IMR-90 (cell line): Measurements from ENCODE around the gene CHAF1B. TPM values are rescaled to one million over a fixed set of nuclear protein-coding genes. Genes with fewer than 3 reads are reported as not detected.
A peak's percentile ranks its signal among the peaks of the same experiment; 100 is the strongest.

ENCODE experiments used
- ATAC-seq: fragments of 200-7000 bp; cut with Tn5 transposase; 2 replicates; pipeline ENCODE4 v1.9.1; 2020; ENCODE audit warnings: low read depth, mild to moderate bottlenecking, moderate library complexity
- BruUV-seq: library from RNA; stranded (reverse); fragments of 400-500 nt; replicated peaks from 2 replicates; lab custom pipeline; 2021; lab: Mats Ljungman, UMichigan
- CTCF ChIA-PET: fragments of 300-600 bp; formaldehyde crosslinking; extraction: SDS; loops from one replicate; lab custom pipeline; 2021; ENCODE audit warnings: antibody characterized with exemption; lab: Yijun Ruan, JAX
- POLR2A ChIA-PET: fragments of 300-600 bp; sonication (Branson Sonifier 250); formaldehyde crosslinking; loops from one replicate; lab custom pipeline; 2022; ENCODE audit warnings: antibody characterized with exemption; ENCODE audit not compliant: unreplicated experiment; lab: Charles Lee
- DNase-seq: peaks from one replicate; pipeline ENCODE4 v3.0.0; 2013
- H2AFZ ChIP-seq: replicated peaks from 2 replicates; pipeline ENCODE3; 2013; ENCODE audit warnings: low read length, mild to moderate bottlenecking; ENCODE audit not compliant: poor library complexity
- H2AK5ac ChIP-seq: 2 replicates; pipeline ENCODE4 v1.6.1; 2013; ENCODE audit warnings: low read depth, low read length, inconsistent platforms
- H2AK9ac ChIP-seq: replicated peaks from 2 replicates; pipeline ENCODE3; 2013; ENCODE audit warnings: mild to moderate bottlenecking, low read depth, low read length, moderate library complexity; ENCODE audit not compliant: poor library complexity
- H2BK120ac ChIP-seq: 2 replicates; pipeline ENCODE4 v1.6.1; 2013; ENCODE audit warnings: low read depth, low read length, inconsistent platforms
- H2BK15ac ChIP-seq: 3 replicates; pipeline ENCODE4 v1.6.1; 2013; ENCODE audit warnings: low read depth, low read length, inconsistent platforms
- H2BK20ac ChIP-seq: 2 replicates; pipeline ENCODE4 v1.6.1; 2013; ENCODE audit warnings: low read depth, mild to moderate bottlenecking, inconsistent platforms, low read length, moderate library complexity
- H2BK5ac ChIP-seq: 2 replicates; pipeline ENCODE4 v1.6.1; 2013; ENCODE audit warnings: mild to moderate bottlenecking, low read depth, low read length, inconsistent platforms; ENCODE audit not compliant: poor library complexity, severe bottlenecking
- H3K14ac ChIP-seq: replicated peaks from 2 replicates; pipeline ENCODE4 v1.6.1; 2013; ENCODE audit warnings: low read depth, low read length, inconsistent platforms
- H3K18ac ChIP-seq: 2 replicates; pipeline ENCODE4 v1.6.1; 2013; ENCODE audit warnings: low read depth, low read length, control low read depth
- H3K23ac ChIP-seq: 2 replicates; pipeline ENCODE4 v1.6.1; 2013; ENCODE audit warnings: low read depth, low read length, inconsistent platforms
- H3K27ac ChIP-seq: 2 replicates; pipeline ENCODE4 v1.5.1; 2013; ENCODE audit warnings: mild to moderate bottlenecking, control low read depth, low read length; ENCODE audit not compliant: insufficient read depth
- H3K27me3 ChIP-seq: 2 replicates; pipeline ENCODE4 v1.6.1; 2013; ENCODE audit warnings: low read length; ENCODE audit not compliant: control insufficient read depth, insufficient read depth
- H3K36me3 ChIP-seq: 2 replicates; pipeline ENCODE4 v1.6.1; 2013; ENCODE audit warnings: low read length, mixed read lengths; ENCODE audit not compliant: control insufficient read depth, insufficient read depth
- H3K4ac ChIP-seq: 2 replicates; pipeline ENCODE4 v1.6.1; 2013; ENCODE audit warnings: low read depth, low read length, inconsistent platforms
- H3K4me1 ChIP-seq: 2 replicates; pipeline ENCODE4 v1.6.1; 2013; ENCODE audit warnings: low read length, mixed read lengths; ENCODE audit not compliant: control insufficient read depth, insufficient read depth
- H3K4me2 ChIP-seq: 2 replicates; pipeline ENCODE4 v1.6.1; 2013; ENCODE audit warnings: low read depth, mild to moderate bottlenecking, control low read depth, low read length, moderate library complexity
- H3K4me3 ChIP-seq: 2 replicates; pipeline ENCODE4 v1.5.1; 2013; ENCODE audit warnings: low read depth, mild to moderate bottlenecking, control low read depth, low read length, moderate library complexity; ENCODE audit not compliant: insufficient read depth
- H3K56ac ChIP-seq: 2 replicates; pipeline ENCODE4 v1.6.1; 2013; ENCODE audit warnings: low read length, inconsistent platforms; ENCODE audit not compliant: insufficient read depth; ENCODE audit errors: extremely low read depth
- H3K79me1 ChIP-seq, 2 experiments: 2 replicates each; pipeline ENCODE4 v1.6.1; 2013; ENCODE audit warnings: low read length in 2 of 2, inconsistent platforms in 1 of 2, low read depth in 1 of 2
- H3K9ac ChIP-seq: 2 replicates; pipeline ENCODE4 v1.6.1; 2013; ENCODE audit warnings: low read depth, low read length, control low read depth
- H3K9me1 ChIP-seq: 2 replicates; pipeline ENCODE4 v1.6.1; 2013; ENCODE audit warnings: low read length, inconsistent platforms; ENCODE audit not compliant: insufficient read depth
- H3K9me3 ChIP-seq: 2 replicates; pipeline ENCODE4 v1.6.1; 2013; ENCODE audit warnings: low read length; ENCODE audit not compliant: control insufficient read depth, insufficient read depth
- H4K20me1 ChIP-seq: 2 replicates; pipeline ENCODE4 v1.6.1; 2013; ENCODE audit warnings: low read length, inconsistent platforms; ENCODE audit not compliant: insufficient read depth
- H4K5ac ChIP-seq: 2 replicates; pipeline ENCODE4 v1.6.1; 2013; ENCODE audit warnings: mild to moderate bottlenecking, low read depth, low read length, control low read depth
- H4K8ac ChIP-seq, 2 experiments: 2 replicates each; pipeline ENCODE4 v1.6.1; 2013; ENCODE audit warnings: low read depth in 2 of 2, low read length in 2 of 2, control low read depth in 1 of 2, inconsistent platforms in 1 of 2
- H4K91ac ChIP-seq: 2 replicates; pipeline ENCODE4 v1.6.1; 2013; ENCODE audit warnings: low read depth, low read length, inconsistent platforms; ENCODE audit not compliant: insufficient read depth
- BHLHE40 ChIP-seq: fragments of 150-350 bp; IDR thresholded peaks from 2 replicates; pipeline ENCODE4 v1.6.1; 2016; ENCODE audit warnings: mild to moderate bottlenecking, low read depth, low read length
- CEBPB ChIP-seq: IDR thresholded peaks from 2 replicates; pipeline ENCODE4 v1.6.1; 2012; ENCODE audit warnings: low read depth, low read length, improper control_type of control experiment
- CHD1 ChIP-seq: IDR thresholded peaks from 2 replicates; pipeline ENCODE4 v1.6.1; 2012; ENCODE audit warnings: low read depth, low read length, improper control_type of control experiment
- FOS ChIP-seq: fragments of 150-350 bp; IDR thresholded peaks from 2 replicates; pipeline ENCODE4 v1.6.1; 2016; ENCODE audit warnings: low read depth, low read length
- MAFK ChIP-seq: IDR thresholded peaks from 2 replicates; pipeline ENCODE4 v1.6.1; 2012; ENCODE audit warnings: low read depth, low read length, improper control_type of control experiment
- MAZ ChIP-seq: IDR thresholded peaks from 2 replicates; pipeline ENCODE4 v1.6.1; 2012; ENCODE audit warnings: low read depth, mild to moderate bottlenecking, low read length, improper control_type of control experiment, moderate library complexity, borderline replicate concordance
- MXI1 ChIP-seq: IDR thresholded peaks from 2 replicates; pipeline ENCODE4 v1.6.1; 2012; ENCODE audit warnings: low read depth, mild to moderate bottlenecking, low read length, moderate library complexity, borderline replicate concordance
- NFE2L2 ChIP-seq: fragments of 150-350 bp; IDR thresholded peaks from 2 replicates; pipeline ENCODE4 v1.6.1; 2016; ENCODE audit warnings: low read depth, mild to moderate bottlenecking, low read length
- POLR2A ChIP-seq: IDR thresholded peaks from 2 replicates; pipeline ENCODE4 v1.6.1; 2012; ENCODE audit warnings: mild to moderate bottlenecking, low read depth, low read length
- RAD21 ChIP-seq: IDR thresholded peaks from 2 replicates; pipeline ENCODE4 v1.6.1; 2012; ENCODE audit warnings: low read length, improper control_type of control experiment
- RCOR1 ChIP-seq: IDR thresholded peaks from 2 replicates; pipeline ENCODE4 v1.6.1; 2012; ENCODE audit warnings: mild to moderate bottlenecking, low read length, improper control_type of control experiment; ENCODE audit not compliant: insufficient replicate concordance
- RFX5 ChIP-seq: IDR thresholded peaks from 2 replicates; pipeline ENCODE4 v1.8.0; 2012; ENCODE audit warnings: low read depth, mild to moderate bottlenecking, low read length, moderate library complexity
- SMC3 ChIP-seq: fragments of 150-350 bp; IDR thresholded peaks from 2 replicates; pipeline ENCODE4 v1.6.1; 2016; ENCODE audit warnings: low read depth, mild to moderate bottlenecking, antibody characterized with exemption, low read length, moderate library complexity
- WGBS, 2 experiments: methylation state at CpG; one replicate each; pipeline versions ENCODE4 v1.1.5 to v1.1.7; 2013; ENCODE audit warnings: missing lambda C conversion rate in 2 of 2; ENCODE audit not compliant: insufficient read length in 1 of 2; ENCODE audit errors: extremely low coverage in 2 of 2; 5-methylcytosine and 5-hydroxymethylcytosine counted together
- dilution Hi-C: fragments of 300-500 bp; cut with HindIII; formaldehyde crosslinking; loops from one replicate; pipeline ENCODE4 v1.14.3; 2018; ENCODE audit warnings: low sequenced_read_pairs; ENCODE audit not compliant: unreplicated experiment
- in situ Hi-C: fragments of 300-500 bp; cut with MboI; formaldehyde crosslinking; loops from 3 replicates; pipeline ENCODE4 v1.14.3; 2019; ENCODE audit warnings: low sequenced_read_pairs, inconsistent platforms, mixed read lengths
- intact Hi-C: fragments of 100-400 bp; cut with micrococcal nuclease; formaldehyde crosslinking; loops from 2 replicates; pipeline ENCODE4 v1.10.0; 2022
- polyA plus RNA-seq, 3 experiments: library from polyadenylated mRNA; depleted of rRNA; stranded (reverse); fragments of >200 nt; gene quantifications; 2 replicates each; pipeline ENCODE4 v1.2.3, GENCODE V29; 2012; ENCODE audit warnings: low replicate concordance in 1 of 3
- total RNA-seq: library from RNA; depleted of rRNA; stranded (reverse); fragments of >200 nt; gene quantifications from 2 replicates; pipeline ENCODE4 v1.2.3, GENCODE V29; 2012
- TF ChIP-seq, protein P1 (sequence below): conservative IDR thresholded peaks from 2 replicates; pipeline ENCODE4 v1.5.1; 2012; ENCODE audit warnings: mild to moderate bottlenecking, low read depth, low read length, improper control_type of control experiment
- TF ChIP-seq, protein P2 (sequence below): fragments of 150-350 bp; IDR thresholded peaks from 2 replicates; pipeline ENCODE4 v1.6.1; 2016; ENCODE audit warnings: low read depth, mild to moderate bottlenecking, low read length, moderate library complexity, borderline replicate concordance

The CHAF1B gene
- total and polyA plus RNA-seq, 2 of the 4 experiments (the other 2 are of a cell fraction), result 4.5 to 6.4 TPM

DNA sequence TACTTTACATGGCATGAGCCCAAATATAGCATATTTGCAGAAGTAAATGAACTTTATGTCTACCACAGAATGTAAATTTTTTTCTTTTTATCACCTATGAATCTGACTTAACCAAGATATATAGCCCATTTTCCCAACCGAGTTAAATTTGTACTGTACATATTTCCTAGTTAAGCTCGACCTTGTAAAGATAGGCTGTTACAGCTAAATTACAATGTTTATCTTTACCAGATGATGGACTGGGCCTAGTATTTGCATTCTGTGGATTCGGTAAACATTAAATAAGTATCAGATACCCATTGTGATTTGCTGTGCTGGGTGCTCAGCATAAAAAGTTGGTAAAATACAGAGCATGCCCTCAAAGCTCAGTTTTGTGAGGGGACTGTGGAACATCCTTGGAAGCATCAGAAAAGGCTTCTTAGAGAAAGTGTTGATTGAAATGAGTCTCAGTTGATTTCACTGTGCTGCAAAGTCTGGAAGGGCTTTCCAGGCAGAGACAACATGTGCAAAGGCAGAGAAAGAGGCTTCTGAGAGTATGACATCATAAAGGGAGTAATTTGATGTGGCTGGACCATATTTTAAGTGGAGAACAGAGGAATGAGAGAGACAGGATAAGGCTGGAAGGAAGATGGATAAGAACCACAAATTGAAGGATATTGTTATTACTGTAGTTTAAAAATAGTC, 37.8 kb upstream of the CHAF1B start:
- dilution Hi-C loops (no loop called here), in situ Hi-C loops (no loop called here), intact Hi-C loops (no loop called here)
- Histone ChIP-seq H3K23ac (peak overlapping the region; percentile 12; the same call in 1 of the 2 replicates), H3K18ac (peak overlapping the region; percentile 52; the same call in 1 of the 2 replicates), H3K36me3 (peaks cover 42% of the 10 kb centered on the region), H3K4me2 (peak overlapping the region; percentile 33; the same call in 1 of the 2 replicates), H3K4ac (no peak overlapping the region), H2BK15ac (no peak overlapping the region), H3K9ac (no peak overlapping the region), H2BK20ac (no peak overlapping the region), H4K20me1 (peaks cover 7% of the 10 kb centered on the region; the same call in 1 of the 2 replicates), H3K14ac (peak overlapping the region; percentile 26), H2BK5ac (peak overlapping the region; percentile 86), H4K8ac (no peak overlapping the region), H2BK120ac (no peak overlapping the region), H3K9me3 (no peaks in the 10 kb centered on the region), H3K27ac (peak overlapping the region; percentile 52), H3K4me3 (no peak overlapping the region), H4K91ac (no peak overlapping the region), H2AK9ac (no peak overlapping the region), H2AK5ac (no peak overlapping the region), H3K27me3 (no peaks in the 10 kb centered on the region), H3K9me1 (peaks cover 13% of the 10 kb centered on the region), H4K5ac (no peak overlapping the region; the same call in 1 of the 2 replicates), H2AFZ (no peak overlapping the region), H3K4me1 (peaks cover 14% of the 10 kb centered on the region), H3K56ac (no peak overlapping the region), H3K79me1 (peaks cover 22 to 44% of the 10 kb centered on the region in 2 experiments)
- WGBS, 2 experiments, result no CpG with 5 or more reads among the region's 3 CpGs
- ChIA-PET POLR2A (interaction anchor here (1.1 kb wide), 1 partner anchor 10 kb away, joined by 3 read pairs; no protein-coding TSS in a partner anchor), CTCF (no interaction called here)
- no TSS peak for BruUV-seq
- ATAC-seq, result peak; percentile 67
- peak; percentile 55 for DNase-seq
- TF ChIP-seq, protein P1, sequence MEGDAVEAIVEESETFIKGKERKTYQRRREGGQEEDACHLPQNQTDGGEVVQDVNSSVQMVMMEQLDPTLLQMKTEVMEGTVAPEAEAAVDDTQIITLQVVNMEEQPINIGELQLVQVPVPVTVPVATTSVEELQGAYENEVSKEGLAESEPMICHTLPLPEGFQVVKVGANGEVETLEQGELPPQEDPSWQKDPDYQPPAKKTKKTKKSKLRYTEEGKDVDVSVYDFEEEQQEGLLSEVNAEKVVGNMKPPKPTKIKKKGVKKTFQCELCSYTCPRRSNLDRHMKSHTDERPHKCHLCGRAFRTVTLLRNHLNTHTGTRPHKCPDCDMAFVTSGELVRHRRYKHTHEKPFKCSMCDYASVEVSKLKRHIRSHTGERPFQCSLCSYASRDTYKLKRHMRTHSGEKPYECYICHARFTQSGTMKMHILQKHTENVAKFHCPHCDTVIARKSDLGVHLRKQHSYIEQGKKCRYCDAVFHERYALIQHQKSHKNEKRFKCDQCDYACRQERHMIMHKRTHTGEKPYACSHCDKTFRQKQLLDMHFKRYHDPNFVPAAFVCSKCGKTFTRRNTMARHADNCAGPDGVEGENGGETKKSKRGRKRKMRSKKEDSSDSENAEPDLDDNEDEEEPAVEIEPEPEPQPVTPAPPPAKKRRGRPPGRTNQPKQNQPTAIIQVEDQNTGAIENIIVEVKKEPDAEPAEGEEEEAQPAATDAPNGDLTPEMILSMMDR, result no peak
- TF ChIP-seq MAZ (no peak), MAFK (no peak), FOS (no peak), NFE2L2 (no peak), BHLHE40 (no peak), CHD1 (no peak), RCOR1 (no peak), MXI1 (no peak), RAD21 (no peak), CEBPB (no peak), SMC3 (no peak), RFX5 (no peak), POLR2A (no peak)
- TF ChIP-seq, protein P2, sequence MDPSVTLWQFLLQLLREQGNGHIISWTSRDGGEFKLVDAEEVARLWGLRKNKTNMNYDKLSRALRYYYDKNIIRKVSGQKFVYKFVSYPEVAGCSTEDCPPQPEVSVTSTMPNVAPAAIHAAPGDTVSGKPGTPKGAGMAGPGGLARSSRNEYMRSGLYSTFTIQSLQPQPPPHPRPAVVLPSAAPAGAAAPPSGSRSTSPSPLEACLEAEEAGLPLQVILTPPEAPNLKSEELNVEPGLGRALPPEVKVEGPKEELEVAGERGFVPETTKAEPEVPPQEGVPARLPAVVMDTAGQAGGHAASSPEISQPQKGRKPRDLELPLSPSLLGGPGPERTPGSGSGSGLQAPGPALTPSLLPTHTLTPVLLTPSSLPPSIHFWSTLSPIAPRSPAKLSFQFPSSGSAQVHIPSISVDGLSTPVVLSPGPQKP, result no peak
